NCI-H2196 treated with DMSO at 0.1 percent for 48 hours (cell line): ENCODE results near the gene ADAM10.

Source experiments
- DNase-seq: peaks from one replicate; lab custom pipeline; 2025; ENCODE audit not compliant: unreplicated experiment; lab: John Stamatoyannopoulos, UW

ADAM10 gene

GRCh38 chr15:58716027-58716426 lies 33.5 kb downstream of the ADAM10 start:
- DNase-seq, result no peak

- DNase-seq, result no peak
Observed at GRCh38 chr15:58715266-58715917, 34.1 kb downstream of the ADAM10 start.

GRCh38 chr15:58710701-58711100 lies 38.8 kb downstream of the ADAM10 start:
- no peak for DNase-seq

GRCh38 chr15:58707397-58707796 lies 42.1 kb downstream of the ADAM10 start:
- DNase-seq, result no peak

GRCh38 chr15:58705105-58705504 lies 44.4 kb downstream of the ADAM10 start:
- DNase-seq, result no peak

- no peak for DNase-seq
Observed at GRCh38 chr15:58704155-58704865, 45.2 kb downstream of the ADAM10 start.

GRCh38 chr15:58703610-58704009 lies 45.9 kb downstream of the ADAM10 start:
- DNase-seq, result no peak

- no peak for DNase-seq
Observed at GRCh38 chr15:58702233-58702632, 47.3 kb downstream of the ADAM10 start.

GRCh38 chr15:58701376-58701775 lies 48.1 kb downstream of the ADAM10 start:
- no peak for DNase-seq

GRCh38 chr15:58699769-58700168 lies 49.7 kb downstream of the ADAM10 start:
- DNase-seq, result no peak

- DNase-seq, result no peak
Observed at GRCh38 chr15:58698887-58699641, 50.4 kb downstream of the ADAM10 start.

- DNase-seq, result no peak
Observed at GRCh38 chr15:58697220-58697619, 52.3 kb downstream of the ADAM10 start.

- no peak for DNase-seq
Observed at GRCh38 chr15:58696738-58697137, 52.8 kb downstream of the ADAM10 start.

- DNase-seq, result no peak
Observed at GRCh38 chr15:58694641-58695398, 54.7 kb downstream of the ADAM10 start.

- no peak for DNase-seq
Observed at GRCh38 chr15:58690703-58691102, 58.8 kb downstream of the ADAM10 start.

GRCh38 chr15:58689646-58690045 lies 59.9 kb downstream of the ADAM10 start:
- DNase-seq, result no peak

- DNase-seq, result no peak
Observed at GRCh38 chr15:58686286-58686685, 63.2 kb downstream of the ADAM10 start.

- DNase-seq, result no peak
Observed at GRCh38 chr15:58684751-58685150, 64.8 kb downstream of the ADAM10 start.

- no peak for DNase-seq
Observed at GRCh38 chr15:58684036-58684710, 65.3 kb downstream of the ADAM10 start.

GRCh38 chr15:58682234-58682633 lies 67.3 kb downstream of the ADAM10 start:
- DNase-seq, result no peak

- DNase-seq, result no peak
Observed at GRCh38 chr15:58678683-58679082, 70.8 kb downstream of the ADAM10 start.
